Esophagus squamous epithelium (tissue), 5 donors: ENCODE measurements around the gene UROS. TPM values are rescaled to one million over a fixed set of nuclear protein-coding genes. Genes with fewer than 3 reads are reported as not detected.

Experiments used
- DNase-seq: peaks from one replicate; lab custom pipeline; 2025; lab: John Stamatoyannopoulos, UW
- H3K27ac ChIP-seq, 4 donors: fragments of 200-600 bp; sonication (generic); one replicate each; pipeline ENCODE4 v1.5.1; 2016 to 2019; ENCODE audit warnings: mild to moderate bottlenecking in 1 of 4
- H3K27me3 ChIP-seq, 4 donors: fragments of 200-600 bp; sonication (generic); 1 replicate in 3 of 4; 2 replicates in 1 of 4; pipeline versions ENCODE4 v1.5.1 to v1.6.0; 2017 to 2021; ENCODE audit warnings: antibody characterized with exemption in 1 of 4
- H3K36me3 ChIP-seq, 3 donors: fragments of 200-600 bp; sonication (generic); one replicate each; pipeline ENCODE4 v1.5.1; 2016 to 2019
- H3K4me1 ChIP-seq, 3 donors: fragments of 200-600 bp; sonication (generic); one replicate each; pipeline ENCODE4 v1.5.1; 2017 to 2019
- H3K4me3 ChIP-seq, 4 donors: fragments of 200-600 bp; sonication (generic); 1 replicate in 3 of 4; 2 replicates in 1 of 4; pipeline ENCODE4 v1.5.1; 2016 to 2019; ENCODE audit warnings: mild to moderate bottlenecking in 2 of 4, moderate library complexity in 1 of 4
- H3K9me3 ChIP-seq, 3 donors: fragments of 200-600 bp; sonication (generic); one replicate each; pipeline ENCODE4 v1.5.1; 2016 to 2019
- CTCF ChIP-seq, 6 experiments: fragments of 450-650 bp in 4 of 6; fragments of 200-600 bp in 2 of 6; sonication (generic) in 2 of 6; IDR thresholded peaks; one replicate each; pipeline ENCODE4 v1.5.1; 2016 to 2019; ENCODE audit warnings: antibody characterized with exemption in 6 of 6, mild to moderate bottlenecking in 4 of 6, moderate library complexity in 4 of 6
- POLR2A ChIP-seq, 4 donors: fragments of 450-650 bp; IDR thresholded peaks; one replicate each; pipeline ENCODE4 v1.6.1; 2017; ENCODE audit warnings: antibody characterized with exemption in 4 of 4, mild to moderate bottlenecking in 4 of 4, moderate library complexity in 3 of 4
- WGBS, 2 donors: methylation state at CpG; one replicate each; pipeline ENCODE4 v1.1.5; 2018; 5-methylcytosine and 5-hydroxymethylcytosine counted together
- intact Hi-C: fragments of 100-400 bp; cut with DNase I; formaldehyde crosslinking; loops from one replicate; pipeline ENCODE4 v1.15.0; 2022
- total RNA-seq, 4 donors: library from RNA; depleted of rRNA; stranded (reverse); fragments of >200 nt; gene quantifications; one replicate each; pipeline ENCODE4 v1.1.0, GENCODE V29; 2016
- donor health status: DM: yes; HTN: yes; CAD: no.

Gene UROS
- total RNA-seq, 4 donors from 2014 or later: 17.5 to 40.7 (median 23.8) TPM

- intact Hi-C loops: no loop called here
- DNase-seq: no peak
- Histone ChIP-seq H3K4me1 (no peaks in the 10 kb centered on the region), H3K36me3 (peaks cover 0 to 7% (median 0%) of the 10 kb centered on the region in 3 donors), H3K27me3 (peaks cover 0 to 8% (median 0%) of the 10 kb centered on the region in 4 donors), H3K4me3 (no peak overlapping the region), H3K9me3 (no peaks in the 10 kb centered on the region), H3K27ac (no peak overlapping the region)
- 76 to 95% methylated on average over 10 to 15 of the region's 75 CpGs for WGBS, 2 donors
- TF ChIP-seq POLR2A (IDR thresholded peaks at IDR 0.05) (no peak), CTCF (IDR thresholded peaks at IDR 0.05) (no peak)
These were observed 49.1 kb downstream of the UROS start for GRCh38 chr10:125773687-125774543.

- Histone ChIP-seq H3K4me1 (no peaks in the 10 kb centered on the region), H3K4me3 (no peak overlapping the region), H3K27ac (no peak overlapping the region), H3K27me3 (peaks cover 0 to 8% (median 0%) of the 10 kb centered on the region in 4 donors), H3K9me3 (no peaks in the 10 kb centered on the region), H3K36me3 (peaks cover 0 to 9% (median 0%) of the 10 kb centered on the region in 3 donors)
- no peak for DNase-seq
- TF ChIP-seq POLR2A (IDR thresholded peaks at IDR 0.05): no peak
- no peak for TF ChIP-seq CTCF (IDR thresholded peaks at IDR 0.05)
- intact Hi-C loops: no loop called here
- 82 to 89% methylated on average over 3 to 10 of the region's 11 CpGs for WGBS, 2 donors
These were observed 50.2 kb downstream of the UROS start for GRCh38 chr10:125772864-125773180.

GRCh38 chr10:125772112-125772863 lies 50.8 kb downstream of the UROS start:
- Histone ChIP-seq H3K4me1 (no peaks in the 10 kb centered on the region), H3K36me3 (peaks cover 0 to 15% (median 0%) of the 10 kb centered on the region in 3 donors), H3K27me3 (peaks cover 0 to 8% (median 0%) of the 10 kb centered on the region in 4 donors), H3K27ac (no peak overlapping the region), H3K9me3 (no peaks in the 10 kb centered on the region), H3K4me3 (no peak overlapping the region)
- TF ChIP-seq POLR2A (IDR thresholded peaks at IDR 0.05) (no peak), CTCF (IDR thresholded peaks at IDR 0.05) (no peak)
- 88% methylated on average over 12 of the region's 28 CpGs; no CpG with 5 or more reads in 1 of the 2 donors for WGBS, 2 donors
- no peak for DNase-seq
- intact Hi-C loops: no loop called here

- no peak overlapping the region for H3K27ac ChIP-seq
- 81 to 91% methylated on average over 5 of the region's 5 CpGs for WGBS, 2 donors
- no peak for TF ChIP-seq CTCF (IDR thresholded peaks at IDR 0.05)
- TF ChIP-seq POLR2A (IDR thresholded peaks at IDR 0.05): no peak
- no peak overlapping the region for H3K4me3 ChIP-seq
- no peak for DNase-seq
- intact Hi-C loops: no loop called here
- no peaks in the 10 kb centered on the region for H3K4me1 ChIP-seq
- H3K36me3 ChIP-seq: peaks cover 0 to 28% (median 0%) of the 10 kb centered on the region in 3 donors
- peaks cover 0 to 8% (median 0%) of the 10 kb centered on the region in 4 donors for H3K27me3 ChIP-seq
- no peaks in the 10 kb centered on the region for H3K9me3 ChIP-seq
These were observed 52.2 kb downstream of the UROS start for GRCh38 chr10:125770844-125771243.

- no peak overlapping the region for H3K4me3 ChIP-seq
- no peak for TF ChIP-seq CTCF (IDR thresholded peaks at IDR 0.05)
- TF ChIP-seq POLR2A (IDR thresholded peaks at IDR 0.05): no peak
- WGBS, 2 donors: 91% methylated on average over 7 to 12 of the region's 12 CpGs
- intact Hi-C loops: no loop called here
- no peak for DNase-seq
- no peaks in the 10 kb centered on the region for H3K9me3 ChIP-seq
- H3K27me3 ChIP-seq: peaks cover 0 to 8% (median 0%) of the 10 kb centered on the region in 4 donors
- H3K27ac ChIP-seq: peak overlapping the region in 2 of 4 donors; percentile 31 to 40
- H3K36me3 ChIP-seq: peaks cover 0 to 45% (median 7%) of the 10 kb centered on the region in 3 donors
- H3K4me1 ChIP-seq: no peaks in the 10 kb centered on the region
These were observed 53.9 kb downstream of the UROS start for GRCh38 chr10:125769175-125769574.
